ENCODE results near the gene BSN. TPM values are rescaled to one million over a fixed set of nuclear protein-coding genes. Genes with fewer than 3 reads are reported as not detected.
A peak's percentile ranks its signal among the peaks of the same experiment; 100 is the strongest.

Gene BSN
- total RNA-seq, 1 experiment from 2014 or later: 0.14 TPM

GRCh38 chr3:49602877-49603411 lies 48.7 kb downstream of the BSN start:
- Histone ChIP-seq H3K27me3 (no peaks in the 10 kb centered on the region), H3K9me3 (replicated peaks) (no peaks in the 10 kb centered on the region), H3K4me1 (no peaks in the 10 kb centered on the region), H3K4me3 (no peak overlapping the region), H3K36me3 (no peaks in the 10 kb centered on the region), H3K27ac (no peak overlapping the region)
- no peak for DNase-seq

GRCh38 chr3:49606427-49606826 lies 52.1 kb downstream of the BSN start:
- Histone ChIP-seq H3K4me3 (no peak overlapping the region), H3K4me1 (no peaks in the 10 kb centered on the region), H3K9me3 (replicated peaks) (no peaks in the 10 kb centered on the region), H3K27ac (no peak overlapping the region), H3K27me3 (no peaks in the 10 kb centered on the region), H3K36me3 (no peaks in the 10 kb centered on the region)
- no peak for DNase-seq

- Histone ChIP-seq H3K4me3 (no peak overlapping the region), H3K27me3 (no peaks in the 10 kb centered on the region), H3K4me1 (no peaks in the 10 kb centered on the region), H3K27ac (no peak overlapping the region), H3K9me3 (replicated peaks) (no peaks in the 10 kb centered on the region), H3K36me3 (no peaks in the 10 kb centered on the region)
- no peak for DNase-seq
Observed at GRCh38 chr3:49607105-49607591, 52.9 kb downstream of the BSN start.

- Histone ChIP-seq H3K4me3 (no peak overlapping the region), H3K27me3 (no peaks in the 10 kb centered on the region), H3K36me3 (no peaks in the 10 kb centered on the region), H3K4me1 (no peaks in the 10 kb centered on the region), H3K27ac (no peak overlapping the region), H3K9me3 (replicated peaks) (no peaks in the 10 kb centered on the region)
- peak in 1 of 2 experiments; percentile 27 for DNase-seq
Observed at GRCh38 chr3:49607796-49608195, 53.5 kb downstream of the BSN start.

GRCh38 chr3:49609314-49609713 lies 55.0 kb downstream of the BSN start:
- DNase-seq: no peak
- Histone ChIP-seq H3K36me3 (no peaks in the 10 kb centered on the region), H3K27ac (no peak overlapping the region)

GRCh38 chr3:49609815-49610214 lies 55.5 kb downstream of the BSN start:
- Histone ChIP-seq H3K4me1 (no peaks in the 10 kb centered on the region), H3K9me3 (replicated peaks) (no peaks in the 10 kb centered on the region), H3K4me3 (no peak overlapping the region), H3K27ac (no peak overlapping the region), H3K27me3 (no peaks in the 10 kb centered on the region), H3K36me3 (no peaks in the 10 kb centered on the region)
- DNase-seq: no peak

More at GRCh38 chr3:49609314-49609713, 55.0 kb downstream of the BSN start:
- Histone ChIP-seq H3K27me3 (no peaks in the 10 kb centered on the region), H3K4me3 (no peak overlapping the region), H3K4me1 (no peaks in the 10 kb centered on the region), H3K9me3 (replicated peaks) (no peaks in the 10 kb centered on the region)

- H3K4me3 ChIP-seq: no peak overlapping the region
- no peaks in the 10 kb centered on the region for H3K4me1 ChIP-seq
- no peak overlapping the region for H3K27ac ChIP-seq
- no peaks in the 10 kb centered on the region for H3K9me3 ChIP-seq (replicated peaks)
- H3K27me3 ChIP-seq: no peaks in the 10 kb centered on the region
- DNase-seq: no peak
- no peaks in the 10 kb centered on the region for H3K36me3 ChIP-seq
Observed at GRCh38 chr3:49610666-49611280, 56.5 kb downstream of the BSN start.

GRCh38 chr3:49611291-49611690 lies 57.0 kb downstream of the BSN start:
- Histone ChIP-seq H3K4me1 (no peaks in the 10 kb centered on the region), H3K36me3 (no peaks in the 10 kb centered on the region), H3K27me3 (no peaks in the 10 kb centered on the region), H3K4me3 (no peak overlapping the region), H3K9me3 (replicated peaks) (no peaks in the 10 kb centered on the region), H3K27ac (no peak overlapping the region)
- DNase-seq: no peak

- no peak for DNase-seq
Observed at GRCh38 chr3:49611719-49612118, 57.4 kb downstream of the BSN start.

GRCh38 chr3:49614936-49615335 lies 60.7 kb downstream of the BSN start:
- no peak for DNase-seq
- no peaks in the 10 kb centered on the region for H3K4me1 ChIP-seq
- no peaks in the 10 kb centered on the region for H3K9me3 ChIP-seq (replicated peaks)
- H3K4me3 ChIP-seq: no peak overlapping the region
- no peaks in the 10 kb centered on the region for H3K36me3 ChIP-seq
- H3K27me3 ChIP-seq: no peaks in the 10 kb centered on the region
- no peak overlapping the region for H3K27ac ChIP-seq

More at GRCh38 chr3:49611719-49612118, 57.4 kb downstream of the BSN start:
- H3K27me3 ChIP-seq: no peaks in the 10 kb centered on the region
- H3K9me3 ChIP-seq (replicated peaks): no peaks in the 10 kb centered on the region
- no peaks in the 10 kb centered on the region for H3K4me1 ChIP-seq
- H3K27ac ChIP-seq: no peak overlapping the region
- no peak overlapping the region for H3K4me3 ChIP-seq
- no peaks in the 10 kb centered on the region for H3K36me3 ChIP-seq

GRCh38 chr3:49616061-49616460 lies 61.8 kb downstream of the BSN start:
- Histone ChIP-seq H3K27me3 (no peaks in the 10 kb centered on the region), H3K36me3 (no peaks in the 10 kb centered on the region), H3K27ac (no peak overlapping the region), H3K9me3 (replicated peaks) (no peaks in the 10 kb centered on the region), H3K4me3 (no peak overlapping the region), H3K4me1 (no peaks in the 10 kb centered on the region)
- no peak for DNase-seq

- no peaks in the 10 kb centered on the region for H3K36me3 ChIP-seq
- no peaks in the 10 kb centered on the region for H3K4me1 ChIP-seq
- no peaks in the 10 kb centered on the region for H3K27me3 ChIP-seq
- H3K27ac ChIP-seq: no peak overlapping the region
- DNase-seq: no peak
- H3K4me3 ChIP-seq: no peak overlapping the region
- no peaks in the 10 kb centered on the region for H3K9me3 ChIP-seq (replicated peaks)
Observed at GRCh38 chr3:49616491-49616941, 62.2 kb downstream of the BSN start.

GRCh38 chr3:49617390-49618013 lies 63.2 kb downstream of the BSN start:
- no peak overlapping the region for H3K27ac ChIP-seq
- no peaks in the 10 kb centered on the region for H3K4me1 ChIP-seq
- no peaks in the 10 kb centered on the region for H3K27me3 ChIP-seq
- H3K36me3 ChIP-seq: no peaks in the 10 kb centered on the region
- DNase-seq: no peak
- no peak overlapping the region for H3K4me3 ChIP-seq
- H3K9me3 ChIP-seq (replicated peaks): no peaks in the 10 kb centered on the region

- Histone ChIP-seq H3K4me1 (no peaks in the 10 kb centered on the region), H3K27ac (no peak overlapping the region), H3K9me3 (replicated peaks) (no peaks in the 10 kb centered on the region), H3K27me3 (no peaks in the 10 kb centered on the region), H3K4me3 (no peak overlapping the region), H3K36me3 (no peaks in the 10 kb centered on the region)
- DNase-seq: no peak
Observed at GRCh38 chr3:49618412-49618811, 64.1 kb downstream of the BSN start.

- Histone ChIP-seq H3K27me3 (no peaks in the 10 kb centered on the region), H3K9me3 (replicated peaks) (no peaks in the 10 kb centered on the region), H3K27ac (no peak overlapping the region), H3K36me3 (no peaks in the 10 kb centered on the region), H3K4me3 (no peak overlapping the region), H3K4me1 (no peaks in the 10 kb centered on the region)
- no peak for DNase-seq
Observed at GRCh38 chr3:49619649-49620048, 65.4 kb downstream of the BSN start.

Measured in SJCRH30 (cell line).